Endothelial cell of umbilical vein (primary cell): ENCODE data around the gene LCTL. TPM values are rescaled to one million over a fixed set of nuclear protein-coding genes. Genes with fewer than 3 reads are reported as not detected.

Source experiments
- BruUV-seq: library from RNA; stranded (reverse); fragments of 400-500 nt; replicated peaks from 2 replicates; lab custom pipeline; 2021; lab: Mats Ljungman, UMichigan
- CTCF ChIA-PET: fragments of 300-600, 350-600 bp; sonication (Branson Sonifier 250); formaldehyde crosslinking; loops from one replicate; lab custom pipeline; 2021; ENCODE audit warnings: antibody characterized with exemption, inconsistent platforms; lab: Charles Lee
- POLR2A ChIA-PET: fragments of 300-600, 350-600 bp; sonication (Branson Sonifier 250); formaldehyde crosslinking; loops from one replicate; lab custom pipeline; 2021; ENCODE audit warnings: antibody characterized with exemption, inconsistent platforms; lab: Charles Lee
- DNase-seq: peaks from one replicate; pipeline ENCODE4 v3.0.0-alpha.2; 2011; ENCODE audit warnings: low read depth, low spot score
- FAIRE-seq: peaks from 2 replicates; lab custom pipeline; 2011; peaks lifted over from hg19 to GRCh38; lab: Jason Lieb, UNC
- H2AFZ ChIP-seq: 2 replicates; pipeline ENCODE4 v1.6.0; 2012; ENCODE audit warnings: low read depth, low read length, control low read depth, inconsistent platforms
- H3K27ac ChIP-seq: 2 replicates; pipeline ENCODE4 v1.5.1; 2011; ENCODE audit warnings: low read depth, mild to moderate bottlenecking, control low read depth, low read length, moderate library complexity; ENCODE audit not compliant: insufficient read depth
- H3K27me3 ChIP-seq, 2 experiments: 2 replicates each; pipeline versions ENCODE4 v1.6.0 to v1.6.1; 2011; ENCODE audit warnings: low read length in 2 of 2, mixed read lengths in 1 of 2; ENCODE audit not compliant: control insufficient read depth in 2 of 2, insufficient read depth in 2 of 2
- H3K36me3 ChIP-seq, 2 experiments: 2 replicates in 1 of 2; 3 replicates in 1 of 2; pipeline ENCODE4 v1.5.1; 2011; ENCODE audit warnings: low read length in 2 of 2, mild to moderate bottlenecking in 1 of 2, moderate library complexity in 1 of 2; ENCODE audit not compliant: control insufficient read depth in 2 of 2, insufficient read depth in 2 of 2; ENCODE audit errors: extremely low read depth in 1 of 2
- H3K4me1 ChIP-seq: 3 replicates; pipeline ENCODE4 v1.5.1; 2011; ENCODE audit warnings: mild to moderate bottlenecking, low read length; ENCODE audit not compliant: control insufficient read depth, insufficient read depth; ENCODE audit errors: extremely low read depth
- H3K4me2 ChIP-seq: 2 replicates; pipeline ENCODE4 v1.6.1; 2011; ENCODE audit warnings: low read length, control low read depth, mixed read lengths; ENCODE audit not compliant: insufficient read depth
- H3K4me3 ChIP-seq, 3 experiments: fragments of 200-600 bp in 1 of 3; sonication (generic), shearing (Covaris generic) in 1 of 3; replicated peaks in 1 of 3; 2 replicates each; pipeline ENCODE4 v1.5.1; 2011 to 2016; ENCODE audit warnings: control low read depth in 3 of 3, low read length in 3 of 3, mild to moderate bottlenecking in 2 of 3, inconsistent platforms in 1 of 3, low read depth in 1 of 3, moderate library complexity in 1 of 3; ENCODE audit not compliant: insufficient read depth in 1 of 3
- H3K79me2 ChIP-seq: 2 replicates; pipeline ENCODE4 v1.6.0; 2012; ENCODE audit warnings: low read length, inconsistent platforms; ENCODE audit not compliant: control insufficient read depth, insufficient read depth
- H3K9ac ChIP-seq: replicated peaks from 2 replicates; pipeline ENCODE3; 2011; ENCODE audit warnings: low read length, control low read depth; ENCODE audit not compliant: insufficient read depth; ENCODE audit errors: extremely low read depth
- H3K9me1 ChIP-seq: replicated peaks from 3 replicates; pipeline ENCODE4 v1.6.0; 2011; ENCODE audit warnings: mild to moderate bottlenecking, low read length; ENCODE audit not compliant: control insufficient read depth, insufficient read depth; ENCODE audit errors: extremely low read depth
- H3K9me3 ChIP-seq: replicated peaks from 2 replicates; pipeline ENCODE4 v1.5.1; 2012; ENCODE audit warnings: low read length, inconsistent platforms; ENCODE audit not compliant: control insufficient read depth, insufficient read depth
- H4K20me1 ChIP-seq: replicated peaks from 2 replicates; pipeline ENCODE3; 2011; ENCODE audit warnings: mild to moderate bottlenecking, low read length; ENCODE audit not compliant: control insufficient read depth, insufficient read depth; ENCODE audit errors: extremely low read depth
- CTCF ChIP-seq, 2 donors: IDR thresholded peaks; 1 replicate in 1 of 2; 2 replicates in 1 of 2; pipeline ENCODE4 v1.5.1; 2011; ENCODE audit warnings: low read length in 2 of 2, mild to moderate bottlenecking in 2 of 2, moderate library complexity in 2 of 2, control low read depth in 1 of 2, inconsistent platforms in 1 of 2, low read depth in 1 of 2; ENCODE audit not compliant: insufficient read depth in 1 of 2; ENCODE audit errors: extremely low read depth in 1 of 2
- EZH2 ChIP-seq: IDR thresholded peaks from 2 replicates; pipeline ENCODE4 v1.6.1; 2012; ENCODE audit warnings: borderline replicate concordance, low read depth, mild to moderate bottlenecking, moderate library complexity, low read length, inconsistent platforms; ENCODE audit not compliant: severe bottlenecking
- FOS ChIP-seq: IDR thresholded peaks from 2 replicates; pipeline ENCODE4 v1.6.1; 2011; ENCODE audit warnings: mild to moderate bottlenecking, low read length, moderate library complexity, borderline replicate concordance; ENCODE audit not compliant: insufficient read depth
- GATA2 ChIP-seq: IDR thresholded peaks from 2 replicates; pipeline ENCODE4 v1.7.0; 2011; ENCODE audit warnings: low read depth, mild to moderate bottlenecking, moderate library complexity, mixed read lengths, low read length; ENCODE audit not compliant: insufficient read length, insufficient read depth
- JUN ChIP-seq: IDR thresholded peaks from 2 replicates; pipeline ENCODE4 v1.6.1; 2011; ENCODE audit warnings: borderline replicate concordance, low read depth; ENCODE audit not compliant: insufficient read length, insufficient read depth
- MAX ChIP-seq: IDR thresholded peaks from 2 replicates; pipeline ENCODE4 v1.6.1; 2011; ENCODE audit not compliant: insufficient read depth, insufficient read length
- MYC ChIP-seq: IDR thresholded peaks from one replicate; pipeline ENCODE4 v1.6.1; 2011; ENCODE audit warnings: mild to moderate bottlenecking, low read depth, low read length
- POLR2A ChIP-seq: IDR thresholded peaks from 2 replicates; pipeline ENCODE4 v1.6.1; 2012; ENCODE audit warnings: low read depth, mild to moderate bottlenecking, control low read depth, low read length
- POLR2AphosphoS5 ChIP-seq: IDR thresholded peaks from 2 replicates; pipeline ENCODE4 v1.6.1; 2012; ENCODE audit warnings: low read depth, mild to moderate bottlenecking, control low read depth, low read length, moderate library complexity; ENCODE audit not compliant: insufficient read depth
- dilution Hi-C: fragments of 300-500 bp; cut with MboI; formaldehyde crosslinking; loops from one replicate; pipeline ENCODE4 v1.15.0; 2019; ENCODE audit warnings: low sequenced_read_pairs; ENCODE audit not compliant: extremely low pct_ligation_motif_present
- intact Hi-C: fragments of 100-400 bp; cut with micrococcal nuclease; formaldehyde crosslinking; loops from one replicate; pipeline ENCODE4 v1.10.0; 2022
- polyA plus RNA-seq, 4 experiments: library from polyadenylated mRNA; depleted of rRNA in 3 of 4; stranded (reverse) in 3 of 4; unstranded in 1 of 4; fragments of >200 nt; gene quantifications; 2 replicates each; pipeline versions ENCODE4 v1.2.1 to v1.2.3, GENCODE V29; 2011 to 2012; ENCODE audit warnings: missing spikeins in 1 of 4
- total RNA-seq: library from RNA; stranded (reverse); gene quantifications from 2 replicates; pipeline ENCODE4 v1.2.3, GENCODE V29; 2021

The LCTL gene
- total and polyA plus RNA-seq, 2 donors (not counting 3 experiments of a cell fraction or from before 2014, with no cell fraction given), result 0.04 TPM; not detected in 1

GRCh38 chr15:66570842-66571478, 5.2 kb upstream of the LCTL start:
- DNase-seq (no peak), FAIRE-seq (no peak)
- POLR2A ChIA-PET, result no interaction called here
- H3K9me3 ChIP-seq, result no peaks in the 10 kb centered on the region
- H3K9ac ChIP-seq, result no peak overlapping the region
- H3K4me1 ChIP-seq, result no peaks in the 10 kb centered on the region
- BruUV-seq, result no TSS peak
- no peak overlapping the region for H3K4me2 ChIP-seq
- no peaks in the 10 kb centered on the region for H3K36me3 ChIP-seq
- dilution Hi-C loops, result no loop called here
- CTCF ChIA-PET, result interaction anchor here (0.8 kb wide), 1 partner anchor 218 kb away, joined by 3 read pairs; no protein-coding TSS in a partner anchor
- TF ChIP-seq EZH2 (no peak), MYC (no peak), POLR2A (no peak), GATA2 (no peak), JUN (no peak), POLR2AphosphoS5 (no peak), CTCF (IDR thresholded peaks at IDR 0.05; ENCODE audit: extremely low read depth in 1 of 2, insufficient read depth in 1 of 2, low read depth in 1 of 2, low read length in 2 of 2) (no peak), MAX (no peak), FOS (no peak)
- intact Hi-C loops, result no loop called here
- H3K79me2 ChIP-seq, result no peaks in the 10 kb centered on the region
- H2AFZ ChIP-seq, result no peak overlapping the region
- H4K20me1 ChIP-seq, result no peaks in the 10 kb centered on the region
- H3K27ac ChIP-seq, result no peak overlapping the region
- no peaks in the 10 kb centered on the region for H3K27me3 ChIP-seq
- H3K4me3 ChIP-seq, result no peak overlapping the region
- H3K9me1 ChIP-seq, result no peaks in the 10 kb centered on the region
